GM18873 (cell line): ENCODE results near the gene ARRB2.
A peak's percentile ranks its signal among the peaks of the same experiment; 100 is the strongest.
"Not testable (repeated sequence)": the region's sequence is repeated elsewhere in the genome, so short reads cannot be mapped to it uniquely, and the experiment has no call there.

Experiments used
- ATAC-seq: cut with Tn5 transposase; IDR thresholded peaks from one replicate; pipeline ENCODE4 v1.9.1; 2021; ENCODE audit warnings: mild to moderate bottlenecking, moderate library complexity, moderate number of reproducible peaks; ENCODE audit not compliant: unreplicated experiment, low FRiP score

The ARRB2 gene

DNA sequence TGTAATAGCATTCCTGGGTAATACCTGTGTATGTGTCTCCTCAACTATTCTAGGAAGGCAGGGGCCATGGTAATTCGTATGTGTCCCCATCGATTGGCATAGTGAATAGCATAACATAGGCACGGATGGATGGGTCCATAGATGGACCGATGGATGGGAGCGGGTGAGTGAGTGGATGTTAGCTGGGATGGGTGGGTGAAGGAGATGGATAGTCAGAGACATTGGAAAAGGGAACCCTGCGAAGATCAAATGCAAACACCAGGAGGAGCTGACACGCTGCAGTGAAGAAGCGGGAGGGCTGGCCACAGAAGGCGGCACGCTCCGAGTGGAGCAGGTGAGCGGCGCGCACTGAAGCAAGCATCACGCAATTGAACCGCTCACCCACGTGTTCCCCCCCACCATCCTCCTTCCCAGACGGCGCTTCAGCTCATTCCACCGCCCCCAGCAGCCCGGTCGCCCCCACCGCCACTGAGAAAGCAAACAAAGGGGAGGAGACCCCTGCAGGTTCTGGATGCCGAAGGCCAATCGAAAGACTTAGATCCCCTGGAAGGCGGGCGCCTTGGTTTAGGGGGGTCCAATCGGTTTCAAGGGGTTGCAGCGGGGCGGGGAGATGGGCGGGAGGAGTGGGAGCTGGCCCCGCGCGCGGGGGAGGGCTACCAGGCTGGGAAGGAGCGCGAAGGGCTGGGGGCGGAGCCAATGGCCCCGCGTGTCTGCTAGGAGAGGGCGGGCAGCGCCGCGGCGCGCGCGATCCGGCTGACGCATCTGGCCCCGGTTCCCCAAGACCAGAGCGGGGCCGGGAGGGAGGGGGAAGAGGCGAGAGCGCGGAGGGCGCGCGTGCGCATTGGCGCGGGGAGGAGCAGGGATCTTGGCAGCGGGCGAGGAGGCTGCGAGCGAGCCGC, at the start of gene ARRB2:
ARRB2 (plus strand) TSS at position 839 of the 899 bp plus-strand sequence. CDS start 90 bp downstream, outside the sequence.
- ATAC-seq: peak; percentile 64

DNA sequence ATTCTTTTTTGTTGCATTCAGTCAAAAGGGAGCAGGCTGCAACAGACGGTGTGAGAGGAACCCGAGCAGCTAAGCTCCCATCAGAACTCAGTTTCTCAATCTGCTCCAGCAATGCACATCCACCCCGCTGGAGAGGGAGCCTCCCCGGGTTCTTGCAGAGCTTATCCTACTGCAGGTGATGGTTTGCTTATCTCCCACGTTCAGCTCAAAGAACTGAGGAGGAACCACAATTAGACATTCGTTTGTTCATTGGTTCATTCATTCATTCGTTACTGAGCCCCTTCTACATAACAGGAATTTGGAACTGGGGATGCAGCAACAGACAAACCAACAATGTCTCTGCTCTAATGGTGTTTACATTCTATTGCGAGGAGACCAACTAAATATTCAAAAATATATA, 46.7 kb upstream of the ARRB2 start:
- ATAC-seq: no peak

DNA sequence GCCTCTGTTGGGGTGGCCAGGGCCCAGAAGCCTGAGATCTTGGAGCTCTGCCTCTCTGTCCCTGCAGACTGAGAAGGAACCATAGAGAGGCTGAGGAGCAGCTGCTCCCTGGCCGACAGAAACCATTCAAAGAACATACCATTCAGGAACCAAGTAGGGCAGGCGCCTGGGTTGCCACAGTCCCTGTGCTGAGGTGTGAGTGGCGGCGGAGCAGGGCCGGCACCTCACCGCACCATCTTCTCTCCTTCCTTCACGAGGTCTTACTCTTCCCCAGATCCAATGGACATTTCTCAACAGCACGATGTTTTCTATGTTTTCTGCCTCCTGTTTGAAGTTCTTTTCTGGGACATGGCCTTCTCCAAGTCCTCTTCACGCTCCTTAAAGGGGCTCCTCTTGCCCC, 46.2 kb upstream of the ARRB2 start:
- ATAC-seq: no peak

DNA sequence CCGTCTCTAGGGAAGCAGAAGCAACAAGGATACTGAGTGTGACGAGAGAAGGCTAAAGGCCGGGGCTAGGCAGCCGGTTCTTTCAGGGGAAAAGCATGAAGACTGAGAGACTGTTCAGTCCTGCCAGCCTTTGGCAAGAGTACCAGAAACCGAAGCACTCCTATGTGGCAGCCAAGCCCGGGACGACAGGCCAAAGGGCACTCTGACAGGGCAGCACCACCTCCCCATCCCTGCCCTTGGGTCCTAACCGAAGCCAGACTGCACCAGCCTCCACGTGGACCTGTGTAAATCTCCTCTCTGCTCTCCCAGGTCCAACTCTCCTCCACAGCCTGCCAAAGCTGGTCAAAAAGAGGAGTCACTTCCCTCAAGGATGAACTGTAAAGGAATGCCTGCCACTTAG, 45.4 kb upstream of the ARRB2 start:
- no peak for ATAC-seq

DNA sequence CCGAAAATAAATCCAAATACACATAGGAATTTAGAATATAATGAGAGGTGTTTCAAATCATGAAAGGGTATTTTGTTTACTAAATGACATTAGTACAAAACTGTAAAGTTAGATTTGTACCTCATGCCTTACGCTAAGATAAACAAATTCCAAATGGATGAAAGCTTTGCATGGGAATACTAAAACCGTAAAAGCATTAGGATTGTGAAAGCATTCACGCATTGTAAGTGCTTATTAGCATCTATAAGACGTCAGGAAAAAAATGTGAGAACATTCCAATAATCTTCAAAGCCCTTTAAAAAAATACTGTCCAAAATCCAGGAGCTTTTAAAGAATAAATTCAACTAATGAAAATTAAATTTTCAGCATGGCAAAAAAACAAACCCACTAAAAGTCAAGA, 44.1 kb upstream of the ARRB2 start:
- no peak for ATAC-seq

DNA sequence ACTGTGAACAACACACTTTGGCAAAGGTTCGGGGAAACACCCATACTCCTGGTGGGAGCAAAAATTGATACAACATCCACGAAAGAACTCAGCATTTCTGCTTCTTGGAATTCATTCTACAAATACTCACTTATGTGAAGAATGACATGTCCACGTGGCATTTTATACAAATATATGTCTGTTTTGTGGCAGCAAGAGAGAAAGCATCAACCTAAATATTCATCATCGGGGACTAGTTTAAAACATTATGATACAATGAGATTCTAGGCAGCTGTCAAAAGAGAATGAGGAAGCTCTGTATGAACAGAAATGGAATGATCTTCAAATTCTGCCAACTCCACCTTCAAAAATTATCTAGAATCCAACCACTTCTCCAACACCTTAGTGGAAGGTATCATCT, 43.3 kb upstream of the ARRB2 start:
- no peak for ATAC-seq

DNA sequence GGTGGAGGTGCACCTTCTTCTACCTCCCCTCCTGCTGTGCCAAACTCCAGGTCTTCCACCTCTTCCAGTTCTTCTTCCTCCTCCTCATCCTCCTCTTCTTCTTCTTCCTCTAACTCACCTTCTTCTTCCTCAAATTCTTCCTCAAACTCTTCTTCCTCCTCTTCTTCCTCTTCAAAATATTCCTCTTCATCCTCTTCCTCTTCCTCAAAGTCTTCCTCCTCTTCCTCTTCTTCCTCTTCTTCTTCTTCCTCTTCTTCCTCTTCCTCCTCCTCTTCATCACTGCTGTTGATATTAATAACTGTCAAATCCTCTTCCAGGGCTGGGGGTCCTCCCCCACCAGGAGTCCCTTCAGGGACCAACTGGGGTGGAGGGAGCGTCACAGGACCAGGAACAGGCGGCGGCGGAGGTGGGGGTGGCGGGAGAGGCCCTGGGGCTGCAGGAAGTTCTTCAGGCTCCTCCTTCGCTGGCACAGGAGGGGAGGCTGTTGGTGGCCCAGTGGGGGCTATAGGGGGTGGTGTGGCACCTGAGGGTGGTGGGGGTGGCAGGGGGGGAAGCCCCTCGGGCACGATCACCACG, 38.3 kb upstream of the ARRB2 start:
- no peak for ATAC-seq

DNA sequence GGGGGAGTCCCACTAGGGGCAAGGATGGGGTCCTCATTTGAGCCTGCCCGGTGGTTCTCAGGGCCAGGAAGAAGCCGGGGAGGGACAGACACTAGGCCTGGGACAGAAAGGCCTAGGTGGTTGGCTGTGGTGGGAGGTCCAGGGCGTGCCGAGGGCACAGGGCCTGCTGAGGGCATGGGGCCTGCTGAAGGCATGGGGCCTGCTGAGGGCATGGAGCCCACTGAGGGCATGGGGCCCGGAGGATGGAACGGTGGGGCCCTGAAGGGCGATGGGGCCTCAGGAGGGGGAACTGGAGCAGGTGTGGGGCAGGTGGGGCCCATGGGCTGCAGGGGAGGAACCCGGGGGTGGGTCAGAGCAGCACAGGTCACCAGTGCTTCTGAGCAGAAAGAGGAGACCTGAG, 37.7 kb upstream of the ARRB2 start:
- no peak for ATAC-seq

DNA sequence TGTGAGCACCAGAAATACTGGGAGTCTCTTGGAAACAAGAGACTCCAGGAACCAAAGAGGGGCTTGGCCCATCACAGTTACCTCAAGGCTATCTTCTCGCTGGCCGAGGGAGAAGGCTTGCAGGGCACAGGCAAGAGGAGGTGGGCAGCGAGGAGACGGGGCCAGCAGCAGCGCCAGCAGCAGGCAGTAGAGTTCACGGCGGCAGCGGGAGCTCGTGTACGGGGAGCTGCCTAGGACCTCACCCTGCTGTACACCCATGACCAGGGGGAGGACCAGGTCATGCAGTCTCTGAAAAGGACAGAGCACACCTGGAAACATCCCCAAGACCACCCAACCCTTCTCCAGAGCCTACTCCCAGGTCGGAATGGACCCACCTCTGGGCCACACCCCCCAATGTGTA, 37.3 kb upstream of the ARRB2 start:
- ATAC-seq: no peak

DNA sequence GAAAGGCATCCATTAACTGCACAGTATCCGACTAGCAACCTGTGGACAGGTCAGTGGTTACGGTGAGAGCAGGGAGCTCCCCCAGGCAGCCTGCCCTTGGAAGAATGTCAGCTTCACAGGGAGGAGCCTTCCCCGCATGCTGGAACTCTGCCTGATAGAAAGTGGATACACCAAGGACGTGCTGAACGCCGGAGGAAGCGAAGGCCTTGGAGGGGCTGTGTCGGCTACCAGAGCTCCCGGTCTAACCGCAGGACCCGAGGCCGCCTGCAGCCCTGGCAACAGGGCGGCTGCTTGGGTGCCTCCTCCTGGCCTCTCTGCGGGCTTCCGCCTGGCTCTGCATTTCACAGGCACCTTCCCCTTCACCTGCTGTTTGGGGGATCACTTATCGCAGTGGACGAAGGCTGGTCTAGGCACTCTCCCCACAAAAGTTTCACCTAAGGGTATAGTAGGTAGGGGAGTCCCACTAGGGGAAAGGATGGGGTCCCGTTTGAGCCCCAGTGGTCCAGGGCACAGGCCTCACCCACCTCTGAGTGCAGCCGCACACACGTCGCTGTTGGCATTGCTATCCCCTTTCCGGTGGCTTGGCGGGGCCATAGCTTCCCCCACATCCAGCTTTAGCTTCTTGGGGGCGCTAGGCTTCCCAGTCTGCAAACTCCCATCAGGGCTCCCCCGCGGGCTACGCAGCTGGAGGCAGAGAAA, 36.3 kb upstream of the ARRB2 start:
- ATAC-seq: no peak

DNA sequence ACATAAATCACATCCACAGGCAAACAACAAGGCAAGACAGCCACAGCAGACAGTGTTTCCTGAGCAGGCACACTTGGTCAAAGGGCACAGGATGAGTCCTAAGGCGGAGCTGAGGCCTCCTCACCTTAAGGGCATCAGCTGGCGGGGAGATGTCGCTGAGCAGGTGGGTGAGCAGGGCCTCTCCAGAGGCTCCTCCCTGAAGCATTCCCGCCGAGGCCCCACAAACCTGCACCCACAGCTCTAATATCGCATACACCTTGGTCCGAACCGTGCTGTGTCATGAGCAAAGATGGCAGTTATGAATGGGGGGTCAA, 35.8 kb upstream of the ARRB2 start:
- no peak for ATAC-seq

DNA sequence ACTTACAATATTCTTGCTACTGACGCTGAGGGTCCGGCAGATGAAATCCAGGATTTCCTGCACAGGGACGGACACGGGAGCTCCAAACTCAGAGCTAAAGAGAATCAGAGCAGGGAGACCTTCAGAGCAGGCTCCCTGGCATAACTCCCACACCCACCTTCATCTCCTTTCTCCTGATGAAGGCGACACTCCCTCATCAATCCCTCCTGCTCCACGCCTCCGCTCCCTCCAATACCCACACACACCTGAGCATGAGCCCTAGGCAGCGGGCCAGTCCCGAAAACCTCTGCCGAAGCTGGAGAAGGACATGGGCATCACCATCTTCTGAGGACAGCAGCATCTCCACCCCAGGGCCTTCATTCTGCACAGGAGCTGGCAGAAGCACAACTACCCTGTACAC, 34.6 kb upstream of the ARRB2 start:
- no peak for ATAC-seq

DNA sequence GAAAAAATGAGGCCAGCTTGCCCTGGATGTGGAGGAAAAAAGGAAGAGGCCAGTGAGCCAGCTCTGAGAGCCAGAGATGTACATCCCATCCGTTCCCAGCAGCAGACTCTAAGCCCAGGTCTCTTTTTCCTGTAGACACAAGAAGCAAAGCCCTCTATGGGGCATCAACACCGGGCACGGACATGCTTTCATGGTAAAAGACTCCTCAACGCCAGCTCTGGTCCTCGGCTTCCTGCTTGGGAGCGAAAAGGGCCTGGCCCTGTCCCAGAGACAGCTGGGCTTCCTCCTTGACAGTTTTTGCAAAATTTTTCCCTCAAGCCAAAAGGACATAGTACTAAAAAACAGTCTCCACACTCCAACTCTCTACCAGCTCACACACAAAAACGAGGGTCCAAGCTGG, 33.6 kb upstream of the ARRB2 start:
- ATAC-seq: no peak

DNA sequence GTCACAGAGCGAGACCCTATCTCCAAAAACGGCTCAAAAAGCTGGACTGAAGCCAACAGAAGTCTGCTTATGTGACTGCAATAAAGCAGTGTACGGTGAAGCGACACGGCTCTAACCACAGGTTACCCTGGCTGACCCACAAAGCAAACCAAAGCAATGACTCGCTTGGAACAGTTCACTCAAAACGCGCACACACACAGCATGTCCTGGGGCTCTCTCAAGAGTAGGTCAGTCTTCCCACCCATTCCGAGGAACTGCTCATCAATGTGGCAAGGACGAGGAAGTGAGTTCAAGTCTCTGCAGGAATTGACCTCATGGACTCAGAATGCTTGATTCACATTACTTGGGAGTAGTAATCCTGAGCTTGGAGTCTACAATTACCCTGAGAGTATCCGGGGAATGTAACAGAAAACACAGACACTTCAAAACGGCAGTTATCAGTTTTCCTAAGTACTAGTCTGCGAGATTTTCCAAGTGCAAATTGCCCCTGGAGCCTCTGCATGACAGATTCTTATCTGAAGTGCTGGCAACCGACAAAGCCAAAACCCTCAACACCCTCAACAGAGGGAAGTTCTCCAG, 31.9 kb upstream of the ARRB2 start:
- ATAC-seq: no peak

DNA sequence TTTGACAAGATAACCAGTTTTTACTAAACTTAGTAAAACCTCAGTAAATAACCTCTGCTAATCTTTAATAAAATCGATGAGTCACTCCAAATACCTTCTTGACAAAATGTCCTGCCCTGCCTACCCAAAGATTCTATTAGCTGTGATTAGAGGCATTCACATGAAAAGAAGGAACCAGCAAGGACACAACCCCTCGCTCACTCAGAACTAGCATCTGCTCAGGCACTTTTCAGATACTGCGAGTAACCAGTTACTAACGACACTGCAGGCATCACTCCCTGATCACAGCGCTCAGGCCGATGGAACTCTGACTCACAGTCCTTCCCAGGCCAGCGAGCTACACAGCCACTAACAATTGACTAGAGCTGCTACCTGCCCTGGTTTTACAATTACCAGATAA, 30.8 kb upstream of the ARRB2 start:
- ATAC-seq: no peak

DNA sequence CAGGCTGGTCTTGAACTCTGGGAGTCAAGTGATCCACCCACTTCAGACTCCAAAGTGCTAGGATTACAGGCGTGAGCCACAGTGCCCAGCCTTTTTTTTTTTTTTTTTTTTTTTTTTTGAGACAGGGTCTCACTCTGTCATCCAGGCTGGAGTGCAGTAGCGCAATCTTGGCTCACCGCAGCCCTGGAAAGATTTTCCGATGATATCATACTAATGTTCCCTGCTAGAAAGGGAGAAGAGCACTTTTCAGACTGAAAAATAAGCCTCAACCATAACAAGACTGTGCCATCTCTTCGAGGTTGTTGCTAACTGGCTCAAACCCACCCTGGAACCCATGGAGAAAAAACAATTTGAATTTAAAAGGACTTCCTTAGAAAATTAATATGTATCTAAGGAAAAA, 26.7 kb upstream of the ARRB2 start:
- not testable (repeated sequence) for ATAC-seq

DNA sequence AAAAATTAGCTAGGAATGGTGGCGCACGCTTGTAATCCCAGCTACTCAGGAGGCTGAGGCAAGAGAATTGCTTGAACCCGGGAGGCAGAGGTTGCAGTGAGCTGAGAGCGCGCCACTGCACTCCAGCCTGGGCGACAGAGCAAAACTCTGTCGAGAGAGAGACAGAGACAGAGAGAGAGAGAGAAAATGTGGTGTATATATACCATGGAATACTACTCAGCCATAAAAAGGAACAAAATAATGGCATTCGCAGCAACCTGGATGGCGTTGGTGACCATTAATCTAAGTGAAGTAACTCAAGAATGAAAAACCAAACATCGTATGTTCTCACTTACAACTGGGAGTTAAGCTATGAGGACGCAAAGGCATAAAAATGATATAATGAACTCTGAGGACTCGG, 20.6 kb upstream of the ARRB2 start:
- ATAC-seq: not testable (repeated sequence)

DNA sequence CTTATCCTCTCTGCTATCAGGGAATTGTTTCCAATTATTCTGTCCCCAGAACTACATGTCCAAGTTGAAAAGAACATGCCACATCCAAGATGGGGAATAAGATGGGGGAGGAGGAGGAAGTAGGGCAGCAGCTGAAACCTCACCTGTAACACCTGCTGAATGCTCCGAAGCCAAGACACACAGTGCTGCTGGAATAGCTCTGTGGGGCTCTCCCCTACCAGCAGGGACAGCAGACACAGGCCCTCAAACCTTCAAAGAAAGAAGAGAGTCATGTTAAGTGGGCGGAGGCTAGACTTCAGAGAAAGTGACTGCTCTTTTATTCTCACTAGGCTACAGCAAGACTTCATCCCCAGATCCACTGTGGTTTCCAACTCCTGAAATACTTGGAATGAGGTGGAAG, 19.7 kb upstream of the ARRB2 start:
- ATAC-seq: no peak

DNA sequence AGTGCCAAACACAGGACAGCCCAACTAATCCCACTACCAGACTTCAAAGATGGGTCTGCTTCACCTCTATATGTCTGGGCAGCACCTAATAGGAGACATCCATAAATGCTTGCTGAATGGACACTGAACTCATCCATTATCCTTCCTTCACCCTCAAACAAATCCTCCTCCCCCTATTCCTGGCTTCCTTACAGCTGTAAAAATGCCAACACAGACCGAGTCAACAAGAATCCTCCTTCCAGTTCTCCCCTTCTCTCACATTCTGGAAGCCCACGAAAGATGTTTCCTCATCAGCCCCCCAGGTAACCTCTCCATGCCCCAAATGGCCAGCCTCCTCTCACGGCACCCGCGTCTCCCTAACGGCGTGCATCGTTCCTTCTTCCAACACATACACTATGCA, 18.7 kb upstream of the ARRB2 start:
- ATAC-seq: no peak

DNA sequence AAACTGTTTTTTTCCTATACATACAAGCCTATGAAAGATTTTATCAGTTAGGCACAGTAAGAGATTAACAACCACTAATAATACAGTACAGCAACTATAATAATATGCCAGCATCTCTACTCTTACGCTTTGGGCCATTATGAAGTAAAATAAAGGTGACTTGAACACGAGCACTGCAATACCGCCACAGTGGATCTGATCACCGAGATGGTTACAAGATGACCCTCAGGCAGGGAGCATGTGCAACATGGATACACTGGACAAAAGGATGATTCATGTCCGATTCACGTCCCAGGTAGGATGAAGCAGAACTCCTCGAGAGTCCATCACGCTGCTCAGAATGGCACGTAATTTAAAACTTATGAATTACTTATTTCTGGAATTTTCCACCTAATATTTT, 17.0 kb upstream of the ARRB2 start:
- no peak for ATAC-seq

DNA sequence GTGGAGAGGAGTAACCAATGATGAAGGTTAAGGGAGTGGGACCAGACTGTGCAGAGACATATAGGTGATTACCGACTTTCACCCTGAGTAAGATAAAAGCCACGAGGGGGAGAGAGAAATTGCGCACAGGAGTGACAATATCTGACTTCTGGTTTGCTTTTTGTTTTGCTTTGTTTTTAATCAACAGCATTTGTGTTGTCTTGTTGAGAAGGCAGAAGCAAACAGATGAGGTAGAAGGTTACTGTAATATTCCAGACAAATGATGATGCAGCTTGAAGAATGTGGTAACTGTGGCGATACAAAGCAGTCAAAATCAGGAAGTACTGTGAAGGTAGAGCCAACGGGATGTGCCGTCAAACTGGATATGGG, 14.0 kb upstream of the ARRB2 start:
- ATAC-seq: no peak
